HEK293T (cell line): ENCODE measurements around the gene FNDC11.
"Not testable (repeated sequence)": the region's sequence is repeated elsewhere in the genome, so short reads cannot be mapped to it uniquely, and the experiment has no call there.

Source experiments
- BHLHE40 ChIP-seq: fragments of 450-650 bp; IDR thresholded peaks from 2 replicates; pipeline ENCODE4 v1.6.1; 2016; ENCODE audit warnings: mild to moderate bottlenecking, moderate library complexity, borderline replicate concordance
- FOXK2 ChIP-seq: fragments of 450-650 bp; IDR thresholded peaks from 2 replicates; pipeline ENCODE4 v1.6.1; 2016; ENCODE audit warnings: mild to moderate bottlenecking
- LEF1 ChIP-seq: fragments of 450-650 bp; IDR thresholded peaks from 2 replicates; pipeline ENCODE4 v1.6.1; 2017; ENCODE audit warnings: mild to moderate bottlenecking, borderline replicate concordance
- NFRKB ChIP-seq: fragments of 450-650 bp; IDR thresholded peaks from 2 replicates; pipeline ENCODE4 v1.6.1; 2016; ENCODE audit warnings: mild to moderate bottlenecking, moderate library complexity

DNA sequence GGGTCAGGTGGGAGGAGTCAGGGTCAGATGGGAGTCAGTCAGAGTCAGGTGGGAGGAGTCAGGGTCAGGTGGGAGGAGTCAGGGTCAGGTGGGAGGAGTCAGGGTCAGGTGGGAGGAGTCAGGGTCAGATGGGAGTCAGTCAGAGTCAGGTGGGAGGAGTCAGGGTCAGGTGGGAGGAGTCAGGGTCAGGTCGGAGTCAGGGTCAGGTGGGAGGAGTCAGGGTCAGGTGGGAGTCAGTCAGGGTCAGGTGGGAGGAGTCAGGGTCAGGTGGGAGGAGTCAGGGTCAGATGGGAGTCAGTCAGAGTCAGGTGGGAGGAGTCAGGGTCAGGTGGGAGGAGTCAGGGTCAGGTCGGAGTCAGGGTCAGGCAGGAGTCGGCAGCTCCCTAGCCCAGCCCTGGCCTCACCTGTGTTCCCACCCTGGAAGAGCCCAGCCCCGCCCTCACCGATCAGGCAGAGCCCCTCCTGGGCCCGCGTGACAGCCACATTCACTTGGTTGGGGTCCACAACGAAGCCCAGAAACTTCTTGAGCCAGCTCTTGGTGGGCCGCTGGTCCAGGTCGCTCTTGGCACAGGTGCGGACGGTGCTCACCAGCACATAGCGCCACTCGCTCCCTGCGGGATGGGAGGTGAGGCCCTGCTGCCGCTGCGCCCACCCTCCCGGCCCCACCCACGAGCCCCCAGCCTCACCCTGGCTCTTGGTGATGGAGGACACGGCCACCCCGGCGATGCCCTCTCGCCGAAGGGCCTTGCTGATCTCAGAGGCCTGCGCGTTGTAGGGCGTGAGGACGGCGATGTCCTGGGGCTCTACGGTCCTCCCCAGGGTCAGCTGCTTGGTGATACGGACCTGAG, 5.8 kb downstream of the FNDC11 start:
- not testable (repeated sequence) for TF ChIP-seq FOXK2, LEF1, NFRKB, BHLHE40
